22Rv1 (cell line): ENCODE data around the gene RPS3.
"Not testable (repeated sequence)": the region's sequence is repeated elsewhere in the genome, so short reads cannot be mapped to it uniquely, and the experiment has no call there.

Source experiments
- ZFX ChIP-seq: fragments of 450-650 bp; IDR thresholded peaks from 2 replicates; pipeline ENCODE4 v1.6.1; 2017; ENCODE audit warnings: antibody characterized with exemption, borderline replicate concordance
- TF ChIP-seq, protein P1 (sequence below): fragments of 450-650 bp; IDR thresholded peaks from 2 replicates; pipeline ENCODE4 v1.5.1; 2017; ENCODE audit warnings: mild to moderate bottlenecking

DNA sequence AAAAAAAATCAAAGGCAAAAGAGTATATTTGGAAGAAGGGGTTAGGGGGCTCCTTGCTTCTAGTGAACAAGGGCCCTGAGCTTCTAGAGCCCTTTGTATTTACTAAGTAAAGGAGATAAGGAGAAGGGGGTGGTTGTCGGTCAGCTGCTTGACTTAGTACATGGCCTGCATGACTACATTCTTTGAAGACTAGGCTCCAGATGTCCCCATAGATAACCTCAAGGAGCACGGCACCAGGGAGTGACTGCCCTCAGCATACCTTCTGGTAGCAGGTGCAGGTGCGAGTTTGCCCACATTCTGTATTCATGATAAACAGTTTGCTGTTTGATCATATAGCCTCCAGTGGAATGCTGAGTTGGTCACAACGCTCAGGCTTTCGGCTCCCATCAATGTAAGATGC, 32.5 kb upstream of the RPS3 start:
- TF ChIP-seq, protein P1, sequence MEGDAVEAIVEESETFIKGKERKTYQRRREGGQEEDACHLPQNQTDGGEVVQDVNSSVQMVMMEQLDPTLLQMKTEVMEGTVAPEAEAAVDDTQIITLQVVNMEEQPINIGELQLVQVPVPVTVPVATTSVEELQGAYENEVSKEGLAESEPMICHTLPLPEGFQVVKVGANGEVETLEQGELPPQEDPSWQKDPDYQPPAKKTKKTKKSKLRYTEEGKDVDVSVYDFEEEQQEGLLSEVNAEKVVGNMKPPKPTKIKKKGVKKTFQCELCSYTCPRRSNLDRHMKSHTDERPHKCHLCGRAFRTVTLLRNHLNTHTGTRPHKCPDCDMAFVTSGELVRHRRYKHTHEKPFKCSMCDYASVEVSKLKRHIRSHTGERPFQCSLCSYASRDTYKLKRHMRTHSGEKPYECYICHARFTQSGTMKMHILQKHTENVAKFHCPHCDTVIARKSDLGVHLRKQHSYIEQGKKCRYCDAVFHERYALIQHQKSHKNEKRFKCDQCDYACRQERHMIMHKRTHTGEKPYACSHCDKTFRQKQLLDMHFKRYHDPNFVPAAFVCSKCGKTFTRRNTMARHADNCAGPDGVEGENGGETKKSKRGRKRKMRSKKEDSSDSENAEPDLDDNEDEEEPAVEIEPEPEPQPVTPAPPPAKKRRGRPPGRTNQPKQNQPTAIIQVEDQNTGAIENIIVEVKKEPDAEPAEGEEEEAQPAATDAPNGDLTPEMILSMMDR, result not testable (repeated sequence)
- TF ChIP-seq ZFX, result not testable (repeated sequence)
